ENCODE data around the gene PREB. TPM values are rescaled to one million over a fixed set of nuclear protein-coding genes. Genes with fewer than 3 reads are reported as not detected.
A peak's percentile ranks its signal among the peaks of the same experiment; 100 is the strongest.

Gene PREB
- total RNA-seq, 4 donors from 2014 or later, result 39.9 to 64.7 (median 48.3) TPM

- Histone ChIP-seq H3K27ac (replicated peaks in 1 of 4) (peak overlapping the region in 3 of 4 donors; percentile 32 to 99 (median 94)), H3K4me3 (no peak overlapping the region), H3K27me3 (no peaks in the 10 kb centered on the region), H3K36me3 (peaks cover 4 to 27% (median 14%) of the 10 kb centered on the region in 4 donors), H3K9me3 (no peaks in the 10 kb centered on the region), H3K4me1 (peaks cover 37 to 94% (median 86%) of the 10 kb centered on the region in 4 donors)
- intact Hi-C loops (cut with DNase I), result no loop called here
- WGBS, result 70% methylated on average over 12 of the region's 20 CpGs
- no peak for DNase-seq (ENCODE audit: extremely low spot score)
- TF ChIP-seq EP300 (IDR thresholded peaks at IDR 0.05) (no peak), POLR2AphosphoS5 (IDR thresholded peaks at IDR 0.05) (peak in 1 of 2 donors; percentile 4), POLR2A (IDR thresholded peaks at IDR 0.05; ENCODE audit: low read depth) (no peak)
Measured at GRCh38 chr2:27083410-27084296, 50.8 kb downstream of the PREB start.

- Histone ChIP-seq H3K4me3 (no peak overlapping the region), H3K27me3 (no peaks in the 10 kb centered on the region), H3K36me3 (peaks cover 4 to 27% (median 14%) of the 10 kb centered on the region in 4 donors), H3K9me3 (no peaks in the 10 kb centered on the region), H3K4me1 (peaks cover 40 to 93% (median 90%) of the 10 kb centered on the region in 4 donors), H3K27ac (replicated peaks in 1 of 4) (peak overlapping the region; percentile 6 to 99 (median 40))
- WGBS, result 74% methylated on average over 15 of the region's 27 CpGs
- TF ChIP-seq POLR2A (IDR thresholded peaks at IDR 0.05; ENCODE audit: low read depth), result no peak
- no peak for TF ChIP-seq CTCF (IDR thresholded peaks at IDR 0.05)
- no peak for TF ChIP-seq EP300 (IDR thresholded peaks at IDR 0.05)
- no peak for TF ChIP-seq POLR2AphosphoS5 (IDR thresholded peaks at IDR 0.05)
- intact Hi-C loops (cut with DNase I), result no loop called here
- DNase-seq (ENCODE audit: extremely low spot score), result no peak
Measured at GRCh38 chr2:27082773-27083409, 51.5 kb downstream of the PREB start.

DNA sequence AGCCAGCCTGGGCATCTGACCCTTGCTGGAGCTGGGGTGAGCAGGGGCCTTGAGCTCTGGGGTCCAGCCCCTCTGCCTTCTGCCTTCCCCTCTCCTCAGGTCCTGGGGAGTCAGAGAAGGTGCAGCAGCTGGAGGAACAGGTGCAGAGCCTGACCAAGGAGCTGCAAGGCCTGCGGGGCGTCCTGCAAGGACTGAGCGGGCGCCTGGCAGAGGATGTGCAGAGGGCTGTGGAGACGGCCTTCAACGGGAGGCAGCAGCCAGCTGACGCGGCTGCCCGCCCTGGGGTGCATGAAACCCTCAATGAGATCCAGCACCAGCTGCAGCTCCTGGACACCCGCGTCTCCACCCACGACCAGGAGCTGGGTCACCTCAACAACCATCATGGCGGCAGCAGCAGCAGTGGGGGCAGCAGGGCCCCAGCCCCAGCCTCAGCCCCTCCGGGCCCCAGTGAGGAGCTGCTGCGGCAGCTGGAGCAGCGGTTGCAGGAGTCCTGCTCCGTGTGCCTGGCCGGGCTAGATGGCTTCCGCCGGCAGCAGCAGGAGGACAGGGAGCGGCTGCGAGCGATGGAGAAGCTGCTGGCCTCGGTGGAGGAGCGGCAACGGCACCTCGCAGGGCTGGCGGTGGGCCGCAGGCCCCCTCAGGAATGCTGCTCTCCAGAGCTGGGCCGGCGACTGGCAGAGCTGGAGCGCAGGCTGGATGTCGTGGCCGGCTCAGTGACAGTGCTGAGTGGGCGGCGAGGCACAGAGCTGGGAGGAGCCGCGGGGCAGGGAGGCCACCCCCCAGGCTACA lies 52.3 kb downstream of the PREB start:
- Histone ChIP-seq H3K4me3 (no peak overlapping the region), H3K4me1 (peaks cover 44 to 95% (median 91%) of the 10 kb centered on the region in 4 donors), H3K27me3 (no peaks in the 10 kb centered on the region), H3K36me3 (peaks cover 4 to 27% (median 14%) of the 10 kb centered on the region in 4 donors), H3K27ac (replicated peaks in 1 of 4) (peak overlapping the region; percentile 98 to 99 (median 98)), H3K9me3 (no peaks in the 10 kb centered on the region)
- intact Hi-C loops (cut with DNase I), result no loop called here
- DNase-seq (ENCODE audit: extremely low spot score), result no peak
- WGBS, result 66% methylated on average over 5 of the region's 38 CpGs
- TF ChIP-seq CTCF (IDR thresholded peaks at IDR 0.05) (no peak), POLR2A (IDR thresholded peaks at IDR 0.05; ENCODE audit: low read depth) (no peak), EP300 (IDR thresholded peaks at IDR 0.05) (no peak), POLR2AphosphoS5 (IDR thresholded peaks at IDR 0.05) (no peak)

Other genes with a start within 250 kb of the PREB start
- gene MAPRE3, start 164.0 kb downstream of the PREB start, total RNA-seq, result 10 to 100 TPM in 3 of 4 donors, 1 to 10 TPM in 1; 9.3 to 23.0 (median 13.4) TPM
- 10 to 100 TPM; 26.7 to 47.7 (median 35.3) TPM for gene TMEM214, start 101.7 kb downstream of the PREB start, total RNA-seq
- gene AGBL5, start 83.0 kb downstream of the PREB start, total RNA-seq, result 10 to 100 TPM; 19.5 to 29.2 (median 24.1) TPM
- 100 to 1,000 TPM; 200 to 352 (median 243) TPM for gene OST4, start 63.0 kb downstream of the PREB start, total RNA-seq
- gene EMILIN1, start 56.0 kb downstream of the PREB start, total RNA-seq, result 100 to 1,000 TPM; 126 to 288 (median 168) TPM
- gene KHK, start 47.9 kb downstream of the PREB start, total RNA-seq, result 1 to 10 TPM; 1.2 to 6.3 (median 1.7) TPM
- 1 to 10 TPM in 1 of 4 donors, under 1 TPM in 2, not detected in 1; 0.50 to 1.4 (median 0.92) TPM for gene CGREF1, start 15.5 kb downstream of the PREB start, total RNA-seq
- under 1 TPM in 1 of 4 donors, not detected in 3; 0.92 TPM for gene ABHD1, start 10.8 kb downstream of the PREB start, total RNA-seq
- not detected for gene PRR30, start 4.8 kb upstream of the PREB start, total RNA-seq
- gene TCF23, start 14.4 kb upstream of the PREB start, total RNA-seq, result not detected
- gene ATRAID, start 77.4 kb upstream of the PREB start, total RNA-seq, result 100 to 1,000 TPM; 118 to 143 (median 130) TPM
- gene SLC5A6, start 77.6 kb upstream of the PREB start, total RNA-seq, result 10 to 100 TPM in 3 of 4 donors, 1 to 10 TPM in 1; 7.5 to 21.5 (median 13.6) TPM
- gene CAD, start 82.7 kb upstream of the PREB start, total RNA-seq, result 10 to 100 TPM; 12.4 to 28.3 (median 16.6) TPM
- gene SLC30A3, start 128.4 kb upstream of the PREB start, total RNA-seq, result not detected
- under 1 TPM in 1 of 4 donors, not detected in 3; 0.42 TPM for gene DNAJC5G, start 140.8 kb upstream of the PREB start, total RNA-seq
- under 1 TPM in 1 of 4 donors, not detected in 3; 0.32 TPM for gene TRIM54, start 147.8 kb upstream of the PREB start, total RNA-seq
- 1 to 10 TPM; 1.8 to 6.1 (median 3.3) TPM for gene UCN, start 173.8 kb upstream of the PREB start, total RNA-seq
- 10 to 100 TPM; 46.7 to 70.2 (median 60.6) TPM for gene MPV17, start 188.5 kb upstream of the PREB start, total RNA-seq
- gene GTF3C2, start 222.1 kb upstream of the PREB start, total RNA-seq, result 10 to 100 TPM; 27.5 to 44.3 (median 31.6) TPM
- gene EIF2B4, start 235.7 kb upstream of the PREB start, total RNA-seq, result 10 to 100 TPM; 39.0 to 50.1 (median 44.9) TPM
- 100 to 1,000 TPM in 3 of 4 donors, 10 to 100 TPM in 1; 84.7 to 151 (median 124) TPM for gene SNX17, start 236.0 kb upstream of the PREB start, total RNA-seq
- 10 to 100 TPM in 3 of 4 donors, 1 to 10 TPM in 1; 8.3 to 14.5 (median 11.4) TPM for gene ZNF513, start 246.1 kb upstream of the PREB start, total RNA-seq

Measured in esophagus muscularis mucosa (tissue), 4 donors.